Measurements from ENCODE around the gene ITGB1BP2.
A peak's percentile ranks its signal among the peaks of the same experiment; 100 is the strongest.
"Not testable (repeated sequence)": the region's sequence is repeated elsewhere in the genome, so short reads cannot be mapped to it uniquely, and the experiment has no call there.

Gene ITGB1BP2

GRCh38 chrX:71281300-71281699 lies 20.2 kb upstream of the ITGB1BP2 start:
- H3K27ac ChIP-seq (ENCODE audit: low read depth, low read length); H3K27me3 ChIP-seq (ENCODE audit: control insufficient read depth in 5 of 5, insufficient read depth in 4 of 5, low read length in 5 of 5); H3K9me3 ChIP-seq (ENCODE audit: control insufficient read depth in 5 of 5, low read length in 5 of 5); H3K4me3 ChIP-seq (ENCODE audit: low read depth in 1 of 5, low read length in 5 of 5); H3K9ac ChIP-seq (ENCODE audit: low read length in 5 of 5); H3K36me3 ChIP-seq (ENCODE audit: control insufficient read depth in 5 of 5, insufficient read depth in 5 of 5, low read length in 5 of 5): not testable (repeated sequence)
- peaks cover 0 to 24% (median 13%) of the 10 kb centered on the region in 5 donors for H3K4me1 ChIP-seq (ENCODE audit: control insufficient read depth in 5 of 5, insufficient read depth in 5 of 5, low read length in 5 of 5)

GRCh38 chrX:71282514-71283402 lies 18.8 kb upstream of the ITGB1BP2 start:
- peaks cover 0 to 8% (median 3%) of the 10 kb centered on the region in 5 donors for H3K9me3 ChIP-seq (ENCODE audit: control insufficient read depth in 5 of 5, low read length in 5 of 5)
- H3K4me3 ChIP-seq (ENCODE audit: low read depth in 1 of 5, low read length in 5 of 5): peak overlapping the region; percentile 64 to 83 (median 79)
- H3K4me1 ChIP-seq (ENCODE audit: control insufficient read depth in 5 of 5, insufficient read depth in 5 of 5, low read length in 5 of 5): peaks cover 0 to 27% (median 16%) of the 10 kb centered on the region in 5 donors
- H3K9ac ChIP-seq (ENCODE audit: low read length in 5 of 5): peak overlapping the region; percentile 44 to 59 (median 59)
- H3K27me3 ChIP-seq (ENCODE audit: control insufficient read depth in 5 of 5, insufficient read depth in 4 of 5, low read length in 5 of 5): peaks cover 0 to 2% (median 0%) of the 10 kb centered on the region in 5 donors
- H3K36me3 ChIP-seq (ENCODE audit: control insufficient read depth in 5 of 5, insufficient read depth in 5 of 5, low read length in 5 of 5): no peaks in the 10 kb centered on the region
- peak overlapping the region; percentile 87 for H3K27ac ChIP-seq (ENCODE audit: low read depth, low read length)

- Histone ChIP-seq H3K36me3 (ENCODE audit: control insufficient read depth in 5 of 5, insufficient read depth in 5 of 5, low read length in 5 of 5) (no peaks in the 10 kb centered on the region), H3K9ac (ENCODE audit: low read length in 5 of 5) (peak within 1 kb of the TSS; percentile 56 to 92 (median 89)), H3K4me1 (ENCODE audit: control insufficient read depth in 5 of 5, insufficient read depth in 5 of 5, low read length in 5 of 5) (peaks cover 0 to 27% (median 16%) of the 10 kb centered on the region in 5 donors), H3K27ac (ENCODE audit: low read depth, low read length) (peak within 1 kb of the TSS; percentile 87), H3K9me3 (ENCODE audit: control insufficient read depth in 5 of 5, low read length in 5 of 5) (peaks cover 0 to 8% (median 3%) of the 10 kb centered on the region in 5 donors), H3K4me3 (ENCODE audit: low read depth in 1 of 5, low read length in 5 of 5) (peak within 1 kb of the TSS; percentile 79 to 89 (median 83)), H3K27me3 (ENCODE audit: control insufficient read depth in 5 of 5, insufficient read depth in 4 of 5, low read length in 5 of 5) (peaks cover 0 to 2% (median 0%) of the 10 kb centered on the region in 5 donors)
These were observed 18.0 kb upstream of the ITGB1BP2 start, which contains the start of gene NONO for GRCh38 chrX:71283403-71284143. Gene NONO, plus strand, starts transcription at chrX:71283635. Its CDS starts 7,003 bp downstream, at chrX:71290638.

- peaks cover 0 to 3% (median 0%) of the 10 kb centered on the region in 5 donors for H3K36me3 ChIP-seq (ENCODE audit: control insufficient read depth in 5 of 5, insufficient read depth in 5 of 5, low read length in 5 of 5)
- peaks cover 0 to 2% (median 0%) of the 10 kb centered on the region in 5 donors for H3K27me3 ChIP-seq (ENCODE audit: control insufficient read depth in 5 of 5, insufficient read depth in 4 of 5, low read length in 5 of 5)
- no peak overlapping the region for H3K4me3 ChIP-seq (ENCODE audit: low read depth in 1 of 5, low read length in 5 of 5)
- H3K4me1 ChIP-seq (ENCODE audit: control insufficient read depth in 5 of 5, insufficient read depth in 5 of 5, low read length in 5 of 5): peaks cover 0 to 27% (median 16%) of the 10 kb centered on the region in 5 donors
- H3K9ac ChIP-seq (ENCODE audit: low read length in 5 of 5): peak overlapping the region in 3 of 5 donors; percentile 11 to 32 (median 14)
- peaks cover 0 to 8% (median 2%) of the 10 kb centered on the region in 5 donors for H3K9me3 ChIP-seq (ENCODE audit: control insufficient read depth in 5 of 5, low read length in 5 of 5)
- no peak overlapping the region for H3K27ac ChIP-seq (ENCODE audit: low read depth, low read length)
These were observed 15.6 kb upstream of the ITGB1BP2 start for GRCh38 chrX:71285929-71286328.

- peaks cover 0 to 2% (median 1%) of the 10 kb centered on the region in 5 donors for H3K4me1 ChIP-seq (ENCODE audit: control insufficient read depth in 5 of 5, insufficient read depth in 5 of 5, low read length in 5 of 5)
- H3K27me3 ChIP-seq (ENCODE audit: control insufficient read depth in 5 of 5, insufficient read depth in 4 of 5, low read length in 5 of 5): no peaks in the 10 kb centered on the region
- H3K9ac ChIP-seq (ENCODE audit: low read length in 5 of 5): no peak overlapping the region
- H3K27ac ChIP-seq (ENCODE audit: low read depth, low read length): peak overlapping the region; percentile 27
- H3K9me3 ChIP-seq (ENCODE audit: control insufficient read depth in 5 of 5, low read length in 5 of 5): no peaks in the 10 kb centered on the region
- H3K36me3 ChIP-seq (ENCODE audit: control insufficient read depth in 5 of 5, insufficient read depth in 5 of 5, low read length in 5 of 5): peaks cover 12 to 52% (median 32%) of the 10 kb centered on the region in 5 donors
- H3K4me3 ChIP-seq (ENCODE audit: low read depth in 1 of 5, low read length in 5 of 5): no peak overlapping the region
These were observed 10.2 kb upstream of the ITGB1BP2 start for GRCh38 chrX:71291381-71291780.

GRCh38 chrX:71292669-71293365 lies 8.7 kb upstream of the ITGB1BP2 start:
- H3K27ac ChIP-seq (ENCODE audit: low read depth, low read length): no peak overlapping the region
- H3K36me3 ChIP-seq (ENCODE audit: control insufficient read depth in 5 of 5, insufficient read depth in 5 of 5, low read length in 5 of 5): peaks cover 16 to 67% (median 47%) of the 10 kb centered on the region in 5 donors
- no peaks in the 10 kb centered on the region for H3K27me3 ChIP-seq (ENCODE audit: control insufficient read depth in 5 of 5, insufficient read depth in 4 of 5, low read length in 5 of 5)
- H3K9ac ChIP-seq (ENCODE audit: low read length in 5 of 5): no peak overlapping the region
- H3K9me3 ChIP-seq (ENCODE audit: control insufficient read depth in 5 of 5, low read length in 5 of 5): no peaks in the 10 kb centered on the region
- no peak overlapping the region for H3K4me3 ChIP-seq (ENCODE audit: low read depth in 1 of 5, low read length in 5 of 5)
- no peaks in the 10 kb centered on the region for H3K4me1 ChIP-seq (ENCODE audit: control insufficient read depth in 5 of 5, insufficient read depth in 5 of 5, low read length in 5 of 5)

- Histone ChIP-seq H3K36me3 (ENCODE audit: control insufficient read depth in 5 of 5, insufficient read depth in 5 of 5, low read length in 5 of 5) (peaks cover 13 to 82% (median 59%) of the 10 kb centered on the region in 5 donors), H3K9me3 (ENCODE audit: control insufficient read depth in 5 of 5, low read length in 5 of 5) (no peaks in the 10 kb centered on the region), H3K4me1 (ENCODE audit: control insufficient read depth in 5 of 5, insufficient read depth in 5 of 5, low read length in 5 of 5) (no peaks in the 10 kb centered on the region), H3K9ac (ENCODE audit: low read length in 5 of 5) (no peak overlapping the region), H3K27me3 (ENCODE audit: control insufficient read depth in 5 of 5, insufficient read depth in 4 of 5, low read length in 5 of 5) (peaks cover 0 to 3% (median 0%) of the 10 kb centered on the region in 5 donors), H3K27ac (ENCODE audit: low read depth, low read length) (no peak overlapping the region), H3K4me3 (ENCODE audit: low read depth in 1 of 5, low read length in 5 of 5) (no peak overlapping the region)
These were observed 4.7 kb upstream of the ITGB1BP2 start for GRCh38 chrX:71296806-71297205.

- Histone ChIP-seq H3K9ac (ENCODE audit: low read length in 5 of 5) (no peak overlapping the region), H3K4me1 (ENCODE audit: control insufficient read depth in 5 of 5, insufficient read depth in 5 of 5, low read length in 5 of 5) (peaks cover 0 to 6% (median 0%) of the 10 kb centered on the region in 5 donors), H3K36me3 (ENCODE audit: control insufficient read depth in 5 of 5, insufficient read depth in 5 of 5, low read length in 5 of 5) (peaks cover 11 to 70% (median 51%) of the 10 kb centered on the region in 5 donors), H3K9me3 (ENCODE audit: control insufficient read depth in 5 of 5, low read length in 5 of 5) (no peaks in the 10 kb centered on the region), H3K27ac (ENCODE audit: low read depth, low read length) (no peak overlapping the region), H3K27me3 (ENCODE audit: control insufficient read depth in 5 of 5, insufficient read depth in 4 of 5, low read length in 5 of 5) (peaks cover 0 to 5% (median 0%) of the 10 kb centered on the region in 5 donors), H3K4me3 (ENCODE audit: low read depth in 1 of 5, low read length in 5 of 5) (no peak overlapping the region)
These were observed 3.4 kb upstream of the ITGB1BP2 start for GRCh38 chrX:71298119-71298518.

GRCh38 chrX:71300064-71300463 lies 1.5 kb upstream of the ITGB1BP2 start:
- not testable (repeated sequence) for H3K27ac ChIP-seq (ENCODE audit: low read depth, low read length); H3K9me3 ChIP-seq (ENCODE audit: control insufficient read depth in 5 of 5, low read length in 5 of 5); H3K4me1 ChIP-seq (ENCODE audit: control insufficient read depth in 5 of 5, insufficient read depth in 5 of 5, low read length in 5 of 5); H3K9ac ChIP-seq (ENCODE audit: low read length in 5 of 5); H3K4me3 ChIP-seq (ENCODE audit: low read depth in 1 of 5, low read length in 5 of 5)
- H3K36me3 ChIP-seq (ENCODE audit: control insufficient read depth in 5 of 5, insufficient read depth in 5 of 5, low read length in 5 of 5): peaks cover 11 to 54% (median 40%) of the 10 kb centered on the region in 5 donors
- peaks cover 0 to 14% (median 0%) of the 10 kb centered on the region in 5 donors for H3K27me3 ChIP-seq (ENCODE audit: control insufficient read depth in 5 of 5, insufficient read depth in 4 of 5, low read length in 5 of 5)

Data from subcutaneous abdominal adipose tissue (tissue), 5 donors.